ENCODE measurements around the gene ROR2. TPM values are rescaled to one million over a fixed set of nuclear protein-coding genes. Genes with fewer than 3 reads are reported as not detected.
"Not testable (repeated sequence)": the region's sequence is repeated elsewhere in the genome, so short reads cannot be mapped to it uniquely, and the experiment has no call there.

Gene ROR2
- 10 to 100 TPM; 14.1 to 17.3 (median 14.2) TPM for polyA plus RNA-seq (ENCODE audit: insufficient read length in 3 of 3)

GRCh38 chr9:91949946-91950664, at the start of gene ROR2:
Gene ROR2, minus strand, starts transcription at chr9:91950228.
- peak in 2 of 3 donors; percentile 62 to 81 for DNase-seq (ENCODE audit: low read depth in 3 of 3, low spot score in 2 of 3)

- DNase-seq (ENCODE audit: low read depth in 3 of 3, low spot score in 2 of 3), result no peak
These were observed 45.1 kb upstream of the ROR2 start for GRCh38 chr9:91995000-91995655.

- DNase-seq (ENCODE audit: low read depth in 3 of 3, low spot score in 2 of 3), result no peak
These were observed 44.4 kb upstream of the ROR2 start for GRCh38 chr9:91994422-91994821.

- no peak for DNase-seq (ENCODE audit: low read depth in 3 of 3, low spot score in 2 of 3)
These were observed 42.5 kb upstream of the ROR2 start for GRCh38 chr9:91992461-91993041.

DNA sequence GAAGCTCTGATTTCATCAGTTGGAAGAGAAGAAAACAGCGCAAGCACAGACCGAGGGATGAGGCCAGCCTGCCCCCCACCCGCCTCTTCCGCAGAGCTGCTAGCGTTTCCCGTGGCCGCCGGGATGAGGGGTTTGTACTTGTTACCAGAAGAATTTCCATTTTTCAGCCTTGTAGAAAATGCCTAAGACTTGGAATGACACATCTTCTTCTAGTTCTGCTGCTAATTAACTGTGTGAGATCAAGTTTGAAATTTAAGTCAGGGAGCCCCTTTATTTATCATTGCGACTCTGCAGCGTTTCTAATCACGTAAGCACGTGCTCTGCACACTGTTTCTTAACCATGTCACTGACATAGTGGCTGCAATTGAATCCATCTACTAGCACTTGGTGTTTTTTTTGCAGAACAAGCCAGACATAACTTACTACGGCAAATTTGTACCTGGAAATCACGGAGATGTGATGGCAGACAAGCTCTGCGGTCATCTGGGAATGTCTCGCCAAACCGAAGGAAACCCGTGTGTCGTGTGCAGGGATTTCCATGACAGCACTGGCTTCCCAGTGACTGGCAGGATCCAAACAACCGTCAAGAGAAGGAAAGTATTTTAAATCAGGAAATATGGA, 41.8 kb upstream of the ROR2 start:
- DNase-seq (ENCODE audit: low read depth in 3 of 3, low spot score in 2 of 3), result no peak

- no peak for DNase-seq (ENCODE audit: low read depth in 3 of 3, low spot score in 2 of 3)
These were observed 36.2 kb upstream of the ROR2 start for GRCh38 chr9:91986248-91986647.

DNA sequence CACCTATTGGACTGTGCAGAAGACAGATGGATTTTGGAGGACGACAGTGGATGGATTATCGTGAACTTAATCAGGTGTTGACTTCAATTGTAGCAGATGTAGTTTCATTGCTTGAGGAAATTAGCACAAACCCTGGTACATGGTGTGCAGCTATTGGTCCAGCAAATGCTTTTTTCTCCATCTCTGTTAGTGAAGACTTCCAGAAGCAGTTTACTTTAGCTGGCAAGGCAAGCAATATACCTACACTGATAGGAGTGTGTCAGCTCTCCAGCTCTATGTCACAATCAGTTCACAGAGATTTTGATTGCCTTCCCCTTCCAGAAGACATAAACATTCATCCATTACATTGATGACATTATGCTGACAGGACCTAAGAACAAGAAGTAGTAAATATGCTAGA, 35.7 kb upstream of the ROR2 start:
- DNase-seq (ENCODE audit: low read depth in 3 of 3, low spot score in 2 of 3), result no peak

GRCh38 chr9:91978740-91979414, 28.8 kb upstream of the ROR2 start:
- DNase-seq (ENCODE audit: low read depth in 3 of 3, low spot score in 2 of 3), result no peak

- not testable (repeated sequence) for DNase-seq (ENCODE audit: low read depth in 3 of 3, low spot score in 2 of 3)
These were observed 25.2 kb upstream of the ROR2 start for GRCh38 chr9:91975254-91975653.

DNA sequence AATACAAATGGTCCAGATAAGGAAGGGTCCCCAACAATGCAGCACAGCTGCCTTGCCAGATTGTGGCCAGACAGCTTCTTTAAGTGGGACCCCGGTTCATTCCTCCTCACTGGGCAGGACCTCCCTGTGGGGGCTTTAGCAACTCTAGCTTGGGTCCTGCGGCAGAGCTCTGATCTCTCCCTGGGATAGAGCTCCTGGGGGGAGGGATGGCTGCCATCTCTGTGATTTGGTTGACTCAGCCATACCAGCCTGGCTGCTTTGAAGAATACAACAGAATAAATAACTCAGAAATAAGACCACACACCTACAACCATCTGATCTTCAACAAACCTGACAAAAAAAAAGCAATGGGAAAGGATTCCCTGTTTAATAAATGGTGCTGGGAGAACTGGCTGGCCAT, 22.7 kb upstream of the ROR2 start:
- no peak for DNase-seq (ENCODE audit: low read depth in 3 of 3, low spot score in 2 of 3)

DNA sequence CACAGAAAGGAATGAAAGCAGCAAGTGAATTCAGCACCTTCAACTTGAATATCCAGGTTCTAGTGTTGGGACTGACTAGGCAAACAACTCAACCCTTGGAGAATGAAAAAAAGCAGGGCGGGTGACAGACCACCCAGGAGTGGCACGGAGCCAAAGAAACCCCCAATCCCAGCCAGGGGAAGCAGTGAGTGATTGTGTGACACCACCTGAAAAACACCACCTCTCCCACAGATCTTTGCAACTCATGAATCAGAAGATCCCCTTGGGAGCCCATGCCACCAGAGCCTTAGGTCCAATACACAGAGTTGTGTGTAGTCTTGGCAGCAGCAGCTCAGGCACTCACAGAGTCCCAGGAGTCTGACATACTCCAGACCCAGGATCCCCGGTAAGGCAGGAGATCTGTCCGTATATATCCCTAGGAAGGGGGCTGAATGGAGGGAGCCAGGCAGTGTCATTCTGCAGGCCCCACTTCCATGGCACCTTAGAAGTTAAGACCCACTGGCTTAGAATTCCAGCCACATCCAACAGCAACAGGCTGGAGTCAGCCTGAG, 22.1 kb upstream of the ROR2 start:
- DNase-seq (ENCODE audit: low read depth in 3 of 3, low spot score in 2 of 3), result no peak

- no peak for DNase-seq (ENCODE audit: low read depth in 3 of 3, low spot score in 2 of 3)
These were observed 17.2 kb upstream of the ROR2 start for GRCh38 chr9:91967259-91967658.

- DNase-seq (ENCODE audit: low read depth in 3 of 3, low spot score in 2 of 3), result no peak
These were observed 16.5 kb upstream of the ROR2 start for GRCh38 chr9:91966503-91966902.

GRCh38 chr9:91963711-91964240, 13.7 kb upstream of the ROR2 start:
- no peak for DNase-seq (ENCODE audit: low read depth in 3 of 3, low spot score in 2 of 3)

- DNase-seq (ENCODE audit: low read depth in 3 of 3, low spot score in 2 of 3), result no peak
These were observed 10.3 kb upstream of the ROR2 start for GRCh38 chr9:91960367-91960766.

DNA sequence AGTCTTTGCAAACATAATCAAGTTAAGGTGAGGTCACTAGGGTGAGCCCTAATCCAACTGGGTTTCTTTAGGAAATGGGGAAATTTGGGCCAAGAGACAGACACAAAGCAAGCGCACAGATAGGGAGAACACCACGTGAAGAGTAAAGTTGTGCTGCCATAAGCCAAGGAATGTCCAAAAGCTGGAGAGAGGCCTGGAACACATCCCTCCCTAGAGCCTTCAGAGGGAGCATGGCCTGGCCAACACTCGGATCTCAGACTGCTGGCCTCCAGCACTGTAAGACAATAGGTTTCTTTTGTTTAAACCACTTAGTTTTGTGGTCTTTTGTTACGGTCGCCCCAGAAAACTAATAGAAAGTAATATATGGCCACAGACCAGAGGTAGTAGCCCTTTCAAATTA, 8.1 kb upstream of the ROR2 start:
- no peak for DNase-seq (ENCODE audit: low read depth in 3 of 3, low spot score in 2 of 3)

GRCh38 chr9:91954841-91955471, 4.9 kb upstream of the ROR2 start:
- DNase-seq (ENCODE audit: low read depth in 3 of 3, low spot score in 2 of 3), result no peak

- DNase-seq (ENCODE audit: low read depth in 3 of 3, low spot score in 2 of 3), result no peak
These were observed 3.7 kb upstream of the ROR2 start for GRCh38 chr9:91953718-91954117.

DNA sequence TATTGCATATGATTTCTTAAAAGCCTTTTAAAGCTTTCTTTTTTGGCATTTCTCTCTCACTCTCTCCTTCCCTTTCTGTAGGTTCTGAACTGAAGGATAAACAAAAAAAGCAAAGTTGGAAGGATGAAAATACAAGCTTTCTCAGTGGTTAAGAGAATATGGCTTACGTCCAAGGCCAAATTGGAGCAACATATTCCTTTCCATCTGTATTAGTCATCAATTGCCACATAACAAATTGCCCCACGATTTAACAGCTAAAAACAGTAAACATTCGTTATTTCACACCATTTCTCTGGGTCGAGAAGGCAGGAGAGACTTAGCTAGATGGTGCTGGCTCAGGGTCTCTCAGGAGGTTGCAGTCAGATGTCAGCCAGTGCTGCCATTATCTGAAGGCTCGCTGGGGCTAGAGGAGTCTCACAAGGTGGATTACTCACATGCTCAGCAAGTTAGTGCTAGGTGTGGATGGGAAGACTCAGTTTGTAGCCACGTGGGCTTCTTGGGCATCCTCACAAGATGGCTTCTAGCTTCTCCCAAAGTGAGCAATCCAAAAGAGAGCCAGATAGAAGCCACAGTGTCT, 2.0 kb upstream of the ROR2 start:
- no peak for DNase-seq (ENCODE audit: low read depth in 3 of 3, low spot score in 2 of 3)

Data from right renal cortex interstitium (tissue), 3 donors.